Stimulated activated CD8-positive, alpha-beta memory T cell treated with anti-CD3 and anti-CD28 coated beads, Interleukin-4, amount 100 ng/mL, for 1 hour (primary cell): ENCODE measurements around the gene PRKCA.
A peak's percentile ranks its signal among the peaks of the same experiment; 100 is the strongest.
"Not testable (repeated sequence)": the region's sequence is repeated elsewhere in the genome, so short reads cannot be mapped to it uniquely, and the experiment has no call there.

Experiments used
- DNase-seq, 2 donors: peaks; one replicate each; pipeline ENCODE4 v3.0.0-alpha.2; 2020; ENCODE audit warnings: low read depth in 2 of 2, low spot score in 1 of 2

PRKCA gene

DNA sequence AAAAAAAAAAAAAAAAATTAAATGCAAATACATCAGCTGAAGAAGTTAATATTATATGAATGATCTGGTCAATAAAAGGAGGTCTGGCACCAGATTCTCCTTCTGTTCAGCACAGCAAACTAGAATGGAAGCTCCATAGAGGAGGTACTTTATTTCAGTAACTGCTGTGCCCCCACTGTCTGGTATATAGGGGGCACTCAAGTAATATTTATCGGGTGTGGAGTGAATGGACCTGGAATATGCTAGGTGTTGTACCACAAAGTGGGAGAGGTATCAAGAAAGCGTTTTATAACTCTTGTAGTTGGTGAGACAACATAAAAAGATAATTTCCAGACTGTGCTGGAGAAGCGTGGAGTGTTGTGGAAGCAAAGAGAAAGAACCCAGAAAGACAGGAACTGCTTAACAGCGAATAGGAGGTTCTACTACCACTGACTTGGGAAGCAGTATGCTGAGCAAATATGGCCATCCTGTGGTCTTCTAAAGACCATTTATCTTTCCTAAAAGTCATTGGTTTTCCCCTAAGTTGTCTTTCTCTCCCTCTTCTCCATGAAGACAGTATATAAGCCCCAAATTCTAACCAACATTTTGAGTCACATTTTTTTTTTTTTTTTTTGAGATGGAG lies 12.2 kb upstream of the PRKCA start:
- no peak for DNase-seq

- no peak for DNase-seq
Observed at GRCh38 chr17:66292353-66292752, 10.1 kb upstream of the PRKCA start.

DNA sequence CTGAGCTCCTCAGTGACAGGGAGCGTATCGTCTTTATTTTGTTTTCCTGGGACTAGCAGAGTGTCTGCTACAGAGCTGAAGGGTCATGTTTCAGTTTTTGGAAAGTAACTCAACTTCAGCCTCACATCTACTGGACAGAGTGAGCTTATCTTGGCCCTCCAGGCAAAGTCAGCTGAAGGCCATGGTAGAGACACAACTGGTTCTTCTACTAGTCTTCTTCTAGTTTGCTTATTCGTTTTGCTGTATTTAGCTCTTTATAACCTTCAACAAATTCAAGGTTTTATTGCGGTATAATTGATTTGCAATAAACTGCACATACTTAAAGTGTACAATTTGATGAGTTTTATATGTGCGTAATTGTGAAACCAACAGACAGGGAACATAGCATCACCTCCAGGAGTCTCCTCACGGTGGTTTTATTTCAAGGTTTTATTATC lies 6.1 kb upstream of the PRKCA start:
- DNase-seq = no peak

DNA sequence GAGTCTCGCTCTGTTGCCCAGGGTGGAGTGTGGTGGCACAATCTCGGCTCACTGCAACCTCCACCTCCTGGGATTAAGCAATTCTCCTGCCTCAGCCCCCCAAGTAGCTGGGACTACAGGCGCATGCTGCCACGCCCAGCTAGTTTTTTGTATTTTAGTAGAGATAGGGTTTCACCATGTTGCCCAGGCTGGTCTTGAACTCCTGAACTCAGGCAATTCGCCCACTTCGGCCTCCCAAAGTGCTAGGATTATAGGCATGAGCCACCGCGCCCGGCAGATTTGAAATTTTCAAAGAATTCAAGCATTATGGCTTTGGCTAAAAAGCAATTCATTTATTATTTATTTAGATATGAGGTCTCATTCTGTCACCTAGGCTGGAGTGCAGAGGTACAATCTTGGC lies 5.0 kb upstream of the PRKCA start:
- DNase-seq = not testable (repeated sequence)

DNA sequence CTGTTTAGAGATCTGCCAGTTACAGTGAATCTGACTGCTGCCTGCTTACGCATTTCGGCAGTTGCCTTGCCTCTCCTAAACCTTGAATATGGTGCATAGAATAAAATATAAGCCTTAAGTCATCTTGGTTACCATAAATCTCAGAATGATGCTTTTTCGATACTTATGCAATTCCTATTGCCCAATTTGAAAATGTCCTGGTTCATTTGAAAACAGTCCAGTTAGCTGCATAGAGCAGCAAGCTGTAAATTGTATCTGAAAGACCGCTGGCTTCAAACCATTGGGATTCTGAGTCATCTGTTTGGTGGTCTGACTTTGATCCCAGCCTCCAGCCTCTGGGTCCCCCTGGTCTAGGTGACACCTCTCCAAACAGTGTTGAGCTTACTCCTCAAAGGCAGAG lies 2.7 kb upstream of the PRKCA start:
- no peak for DNase-seq

DNA sequence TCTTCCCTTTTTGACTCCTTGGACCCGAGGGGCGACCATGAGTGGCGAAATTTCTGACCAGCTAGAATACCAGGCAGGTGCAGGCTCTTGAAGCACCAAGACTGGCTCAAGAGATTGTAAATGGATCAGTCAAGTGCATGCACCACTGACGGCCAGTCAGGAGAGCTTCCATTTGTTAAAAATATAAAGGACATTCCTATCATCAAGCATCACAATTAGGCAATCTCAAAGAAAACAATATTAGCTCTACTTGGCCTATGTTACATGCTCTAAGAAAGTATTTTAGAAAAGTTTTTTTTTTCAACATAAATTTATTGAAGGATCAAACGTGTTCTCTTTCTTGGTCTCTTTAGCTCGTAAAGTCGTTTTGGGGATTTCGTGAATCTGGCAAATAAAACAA lies 1.5 kb upstream of the PRKCA start:
- no peak for DNase-seq

- no peak for DNase-seq
Observed at GRCh38 chr17:66301367-66301863, 998 bp upstream of the PRKCA start.

DNA sequence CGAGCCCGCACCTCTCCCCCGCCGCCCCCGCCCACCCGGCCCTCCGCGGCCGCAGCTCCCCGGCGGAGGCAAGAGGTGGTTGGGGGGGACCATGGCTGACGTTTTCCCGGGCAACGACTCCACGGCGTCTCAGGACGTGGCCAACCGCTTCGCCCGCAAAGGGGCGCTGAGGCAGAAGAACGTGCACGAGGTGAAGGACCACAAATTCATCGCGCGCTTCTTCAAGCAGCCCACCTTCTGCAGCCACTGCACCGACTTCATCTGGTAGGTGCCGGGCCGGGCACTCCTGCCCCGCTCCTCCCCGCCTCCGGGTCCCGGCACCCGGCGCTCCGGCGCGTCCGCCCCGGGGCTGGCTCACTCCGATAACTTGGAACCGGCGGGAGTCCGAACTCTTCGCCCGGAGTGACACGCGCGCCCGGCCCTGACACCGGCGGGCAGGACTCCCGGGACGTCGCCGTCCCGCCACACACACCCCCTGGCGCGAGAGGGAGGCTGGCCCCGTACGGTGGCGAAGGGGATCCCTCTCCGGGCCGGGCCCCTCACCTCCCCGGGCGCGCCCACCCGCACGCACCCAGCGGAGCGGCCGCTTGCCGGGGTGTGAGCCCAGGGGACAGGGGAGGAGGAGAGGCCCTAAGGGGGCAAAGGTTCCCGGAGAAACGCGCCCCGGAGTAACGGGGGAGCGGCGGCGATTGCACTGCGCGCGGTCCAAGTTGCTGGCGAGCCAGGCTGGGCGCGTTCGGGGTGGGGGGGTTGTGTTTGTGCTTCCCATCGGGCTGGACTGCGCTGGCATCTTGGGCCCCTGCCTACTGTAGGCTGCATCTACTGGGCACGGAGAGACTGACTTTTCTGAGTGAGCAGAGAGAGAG lies 581 bp downstream of the PRKCA start:
- DNase-seq = peak; percentile 6 to 17

DNA sequence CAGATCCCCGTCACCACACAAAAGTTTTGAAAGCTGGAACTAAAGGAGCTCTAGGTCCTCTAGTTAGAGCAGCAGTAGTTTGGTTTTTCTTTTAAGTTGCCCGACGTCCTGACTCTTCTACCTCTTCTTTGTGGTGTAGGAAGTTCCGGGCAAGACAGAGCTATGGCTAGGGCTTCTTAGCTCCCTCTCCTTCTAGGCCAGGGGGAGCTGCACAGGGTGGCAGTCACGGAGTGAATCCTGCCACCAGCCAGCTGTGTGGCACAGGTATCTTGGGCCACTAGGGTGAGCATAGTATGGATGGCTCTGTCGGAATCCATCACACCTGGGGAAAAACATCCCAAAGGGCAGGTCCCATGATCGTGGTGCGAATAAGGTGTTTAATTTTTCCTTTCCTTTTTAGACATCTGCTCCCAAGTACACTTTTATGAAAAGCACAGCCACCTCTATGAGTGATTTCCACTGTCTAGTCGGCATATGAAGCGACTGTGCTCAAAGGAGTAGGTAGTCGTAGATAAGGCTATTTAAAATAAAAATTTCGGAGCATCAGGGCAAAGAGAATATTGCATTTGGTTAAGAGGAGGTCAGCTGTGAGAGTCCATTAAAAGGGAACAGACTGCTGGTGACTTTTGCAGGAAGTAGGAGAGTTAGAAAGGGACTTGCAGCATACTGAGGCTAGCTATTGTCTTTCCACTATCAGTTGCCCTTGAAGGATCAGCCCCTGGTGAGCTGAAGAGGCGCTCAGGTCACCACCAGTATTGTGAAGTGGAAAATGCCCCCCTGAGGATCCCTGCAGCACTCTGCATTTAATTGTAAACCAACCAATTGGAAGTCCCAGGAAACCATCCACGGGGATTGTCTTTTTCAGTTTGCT lies 2.1 kb downstream of the PRKCA start:
- no peak for DNase-seq

DNA sequence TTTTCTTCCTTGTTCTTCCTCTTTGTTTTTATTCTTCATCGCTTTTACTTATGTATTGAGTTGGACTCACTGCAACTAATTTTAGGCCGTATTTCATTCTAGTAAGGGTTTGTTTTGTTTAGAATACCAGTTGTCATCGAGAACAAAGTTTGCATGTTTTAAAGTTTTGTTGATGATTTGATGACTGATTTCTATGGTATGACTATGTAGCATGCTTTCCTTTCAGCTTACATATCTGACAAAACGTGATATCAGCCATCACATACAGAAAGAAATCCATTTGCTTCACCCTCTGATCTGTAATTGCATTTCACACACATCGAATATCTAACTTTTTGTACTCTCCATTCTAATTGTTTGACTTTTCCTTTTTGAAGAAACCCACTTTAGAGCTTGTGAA lies 4.0 kb downstream of the PRKCA start:
- no peak for DNase-seq

DNA sequence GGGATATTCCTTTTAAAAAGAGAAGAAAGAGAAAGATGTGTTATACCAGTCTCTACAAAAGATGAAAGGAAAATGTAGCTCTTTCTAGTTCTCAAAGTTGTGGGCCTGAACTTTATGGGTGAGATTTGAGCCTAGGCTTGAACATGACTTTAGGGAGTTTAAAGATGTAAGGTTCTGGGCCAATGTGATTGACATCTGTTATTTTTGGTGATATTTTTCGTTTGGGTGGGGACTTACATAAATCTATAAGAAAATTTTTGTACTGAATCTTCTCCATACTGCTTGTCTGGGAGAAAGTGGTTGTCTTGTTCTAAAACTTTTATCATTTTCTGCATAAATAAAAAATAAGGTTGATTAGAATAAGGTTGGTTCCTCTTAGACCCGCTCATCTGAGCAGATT lies 4.8 kb downstream of the PRKCA start:
- no peak for DNase-seq

GRCh38 chr17:66308856-66309255 lies 6.4 kb downstream of the PRKCA start:
- no peak for DNase-seq

DNA sequence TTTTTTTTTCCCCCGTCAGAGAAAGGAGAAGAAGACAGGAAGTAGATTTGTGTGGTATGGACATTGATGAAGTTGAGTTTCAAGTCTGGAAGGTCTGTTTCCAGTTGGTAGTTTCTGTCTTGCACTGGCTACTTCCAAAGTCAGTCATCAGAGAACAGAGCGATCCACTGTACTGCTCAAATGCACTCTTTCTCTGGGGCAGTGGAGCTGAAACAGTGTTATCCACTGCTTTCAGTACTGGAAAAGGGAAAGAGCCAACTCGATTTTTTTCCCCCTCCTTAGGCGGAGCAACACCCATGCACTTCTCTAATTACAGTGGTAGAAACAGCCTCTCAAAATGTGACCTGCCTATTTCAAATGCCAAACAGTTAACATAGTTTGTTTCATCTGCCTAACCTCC lies 7.4 kb downstream of the PRKCA start:
- DNase-seq = no peak

- DNase-seq = no peak
Observed at GRCh38 chr17:66310528-66311148, 8.2 kb downstream of the PRKCA start.

- no peak for DNase-seq
Observed at GRCh38 chr17:66312912-66313311, 10.5 kb downstream of the PRKCA start.

- no peak for DNase-seq
Observed at GRCh38 chr17:66313325-66313724, 10.9 kb downstream of the PRKCA start.

DNA sequence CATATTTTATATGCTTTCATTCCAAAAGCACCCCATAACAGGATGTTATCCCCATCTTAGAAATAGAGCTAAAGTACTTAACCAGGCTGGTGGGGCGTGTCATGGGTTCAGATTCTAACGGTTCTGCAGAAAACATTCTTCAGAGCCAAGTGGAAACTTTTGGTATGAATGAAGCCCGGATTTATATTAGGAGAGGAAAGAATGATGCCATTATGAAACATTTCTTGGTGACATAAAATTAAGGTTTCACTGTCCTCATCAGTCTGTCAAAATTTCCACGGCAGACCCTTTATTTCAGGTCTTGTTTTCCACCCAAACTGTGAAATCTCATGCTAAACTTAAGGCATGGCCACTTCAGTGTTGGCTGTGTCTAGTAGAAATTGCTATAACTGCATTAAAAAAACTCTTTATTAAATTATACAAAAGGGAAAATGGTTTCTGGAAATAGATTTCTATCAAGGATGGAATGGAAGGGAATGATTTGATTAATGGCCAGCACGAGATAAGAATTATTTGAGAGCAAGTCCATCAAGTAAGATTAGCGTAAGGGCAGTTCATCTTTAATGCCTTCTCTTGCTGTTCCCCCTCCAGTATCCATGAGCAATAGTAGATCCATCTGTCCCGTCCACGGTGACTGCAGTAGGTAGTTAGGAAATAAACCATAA lies 11.7 kb downstream of the PRKCA start:
- DNase-seq = no peak

DNA sequence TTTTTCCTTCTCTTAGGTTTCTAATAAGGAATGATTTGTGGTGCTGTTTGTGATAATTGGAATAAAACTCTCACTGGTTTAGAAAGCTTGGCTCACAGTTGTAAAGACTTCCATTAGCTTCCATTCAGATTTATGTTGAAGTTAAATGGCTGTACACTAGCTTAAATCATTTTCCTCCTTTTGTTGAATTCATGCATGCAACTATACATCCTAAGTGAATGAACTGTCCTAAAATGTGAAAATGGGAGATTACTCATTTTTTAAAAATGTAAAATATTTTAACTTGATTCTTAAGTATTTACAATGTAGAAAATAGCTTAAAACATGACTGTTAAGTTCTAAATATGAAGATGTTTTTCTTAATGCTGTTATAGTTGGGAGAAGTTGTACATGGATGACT lies 15.2 kb downstream of the PRKCA start:
- no peak for DNase-seq

DNA sequence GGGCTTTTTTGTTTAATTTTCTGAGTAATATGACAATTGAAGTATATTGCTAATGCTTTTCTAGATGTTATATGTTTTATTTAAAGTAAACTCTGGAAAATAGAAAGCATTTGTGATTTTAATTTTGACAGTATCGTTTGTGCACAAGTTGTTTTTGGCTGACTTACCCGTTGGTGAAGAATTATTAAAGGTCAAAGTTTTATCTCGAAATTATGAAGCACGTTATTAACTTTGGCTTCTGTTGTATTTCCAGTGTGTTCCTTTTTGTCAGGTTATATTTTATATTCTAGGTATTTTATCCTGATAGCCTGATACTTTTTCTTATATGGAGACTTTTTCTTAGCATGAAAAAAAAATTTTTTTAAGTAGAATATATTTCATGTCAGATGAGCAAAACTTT lies 16.8 kb downstream of the PRKCA start:
- DNase-seq = no peak

- no peak for DNase-seq
Observed at GRCh38 chr17:66322764-66323163, 20.4 kb downstream of the PRKCA start.
